Smooth muscle cell (in vitro differentiated cells): Measurements from ENCODE around the gene SLC12A8. TPM values are rescaled to one million over a fixed set of nuclear protein-coding genes. Genes with fewer than 3 reads are reported as not detected.
A peak's percentile ranks its signal among the peaks of the same experiment; 100 is the strongest.

Experiments
- DNase-seq: peaks from one replicate; lab custom pipeline; 2025; ENCODE audit not compliant: unreplicated experiment; lab: John Stamatoyannopoulos, UW
- H2AFZ ChIP-seq: fragments of 200-600 bp; sonication (generic); 2 replicates; pipeline ENCODE4 v1.6.0; 2016; ENCODE audit warnings: antibody characterized with exemption, low read depth, mild to moderate bottlenecking
- H3F3A ChIP-seq: fragments of 200-600 bp; sonication (generic); 2 replicates; pipeline ENCODE4 v1.6.0; 2017; ENCODE audit warnings: antibody characterized with exemption, low read depth
- H3K27ac ChIP-seq: fragments of 200-600 bp; sonication (generic); 2 replicates; pipeline ENCODE4 v1.5.1; 2016; ENCODE audit warnings: low read depth, mild to moderate bottlenecking
- H3K27me3 ChIP-seq: fragments of 200-600 bp; sonication (generic); 2 replicates; pipeline ENCODE4 v1.6.1; 2016; ENCODE audit warnings: low read depth, mild to moderate bottlenecking
- H3K36me3 ChIP-seq: fragments of 200-600 bp; sonication (generic); 2 replicates; pipeline ENCODE4 v1.5.1; 2016; ENCODE audit warnings: low read depth
- H3K4me1 ChIP-seq: fragments of 200-600 bp; sonication (generic); 2 replicates; pipeline ENCODE4 v1.5.1; 2016; ENCODE audit warnings: low read depth
- H3K4me2 ChIP-seq: fragments of 200-600 bp; sonication (generic); 2 replicates; pipeline ENCODE4 v1.6.0; 2016; ENCODE audit warnings: mild to moderate bottlenecking
- H3K4me3 ChIP-seq: fragments of 200-600 bp; sonication (generic); 2 replicates; pipeline ENCODE4 v1.5.1; 2016; ENCODE audit warnings: mild to moderate bottlenecking
- H3K79me2 ChIP-seq: fragments of 200-600 bp; sonication (generic); 2 replicates; pipeline ENCODE4 v1.6.0; 2016; ENCODE audit warnings: low read depth, mild to moderate bottlenecking
- H3K9ac ChIP-seq: fragments of 200-600 bp; sonication (generic); 2 replicates; pipeline ENCODE4 v1.6.0; 2016; ENCODE audit warnings: low read depth
- H3K9me3 ChIP-seq: fragments of 200-600 bp; sonication (generic); replicated peaks from 2 replicates; pipeline ENCODE4 v1.5.1; 2016; ENCODE audit warnings: low read depth
- H4K20me1 ChIP-seq: fragments of 200-600 bp; sonication (generic); 2 replicates; pipeline ENCODE4 v1.6.0; 2016; ENCODE audit warnings: low read depth
- WGBS: methylation state at CpG from one replicate; pipeline ENCODE4 v1.1.7; 2016; ENCODE audit warnings: low lambda C conversion rate; 5-methylcytosine and 5-hydroxymethylcytosine counted together
- polyA plus RNA-seq: library from polyadenylated mRNA; unstranded; fragments of >200 nt; fragmentation: Nextera tagmentation; extraction: Ambion mirVana; gene quantifications from 2 replicates; pipeline ENCODE4 v1.2.1, GENCODE V29; 2016
- total RNA-seq: library from RNA; depleted of rRNA; stranded (reverse); fragments of >200 nt; gene quantifications from 2 replicates; pipeline ENCODE4 v1.2.3, GENCODE V29; 2014
- TF ChIP-seq, protein P1 (sequence below): fragments of 200-600 bp; sonication (generic); IDR thresholded peaks from 2 replicates; pipeline ENCODE4 v1.5.1; 2017; ENCODE audit warnings: borderline replicate concordance, mild to moderate bottlenecking, antibody characterized with exemption; ENCODE audit not compliant: insufficient read depth, poor library complexity, severe bottlenecking

The SLC12A8 gene
- total and polyA plus RNA-seq, 2 experiments from 2014 or later, result 28.5 to 54.3 TPM

DNA sequence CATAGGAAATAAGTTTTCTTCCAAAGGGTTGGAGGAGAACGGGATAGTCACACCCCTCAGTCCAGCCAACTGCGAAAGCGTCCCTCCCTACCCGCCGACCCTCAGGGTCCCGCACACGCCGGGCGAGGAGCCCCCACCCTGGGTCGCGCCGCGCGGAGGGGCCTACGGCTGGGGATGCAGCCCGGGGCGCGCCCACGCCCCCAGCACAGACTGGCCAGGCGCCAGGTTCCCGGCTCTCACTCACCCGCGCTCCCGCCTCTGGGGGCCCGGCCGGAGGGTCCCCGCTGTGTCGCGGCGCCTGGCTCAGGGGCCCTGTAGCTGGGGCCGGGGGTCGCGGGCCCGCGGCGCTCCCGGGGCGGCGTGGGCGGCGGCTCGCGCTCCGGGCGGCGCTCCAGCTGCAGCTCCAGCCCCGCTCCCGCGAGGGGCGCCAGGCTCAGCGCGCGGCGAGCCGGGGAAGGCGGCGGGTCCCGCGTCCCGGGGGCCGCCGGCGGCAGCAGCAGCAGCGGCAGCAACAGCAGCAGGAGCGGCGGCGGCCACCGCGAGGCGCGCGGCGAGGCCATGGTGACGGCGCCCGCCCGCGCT lies 157.1 kb downstream of the SLC12A8 start:
- Histone ChIP-seq H2AFZ (no peak overlapping the region), H3K9me3 (no peaks in the 10 kb centered on the region), H3F3A (peaks cover 48% of the 10 kb centered on the region), H3K4me2 (peak overlapping the region; percentile 92), H3K27me3 (no peaks in the 10 kb centered on the region), H3K4me1 (peaks cover 48% of the 10 kb centered on the region), H3K79me2 (peaks cover 36% of the 10 kb centered on the region), H3K36me3 (no peaks in the 10 kb centered on the region), H3K27ac (peak overlapping the region; percentile 82), H4K20me1 (peaks cover 46% of the 10 kb centered on the region), H3K9ac (peak overlapping the region; percentile 67), H3K4me3 (peak overlapping the region; percentile 83)
- no peak for DNase-seq
- 2% methylated on average over 59 of the region's 78 CpGs for WGBS
- TF ChIP-seq, protein P1, sequence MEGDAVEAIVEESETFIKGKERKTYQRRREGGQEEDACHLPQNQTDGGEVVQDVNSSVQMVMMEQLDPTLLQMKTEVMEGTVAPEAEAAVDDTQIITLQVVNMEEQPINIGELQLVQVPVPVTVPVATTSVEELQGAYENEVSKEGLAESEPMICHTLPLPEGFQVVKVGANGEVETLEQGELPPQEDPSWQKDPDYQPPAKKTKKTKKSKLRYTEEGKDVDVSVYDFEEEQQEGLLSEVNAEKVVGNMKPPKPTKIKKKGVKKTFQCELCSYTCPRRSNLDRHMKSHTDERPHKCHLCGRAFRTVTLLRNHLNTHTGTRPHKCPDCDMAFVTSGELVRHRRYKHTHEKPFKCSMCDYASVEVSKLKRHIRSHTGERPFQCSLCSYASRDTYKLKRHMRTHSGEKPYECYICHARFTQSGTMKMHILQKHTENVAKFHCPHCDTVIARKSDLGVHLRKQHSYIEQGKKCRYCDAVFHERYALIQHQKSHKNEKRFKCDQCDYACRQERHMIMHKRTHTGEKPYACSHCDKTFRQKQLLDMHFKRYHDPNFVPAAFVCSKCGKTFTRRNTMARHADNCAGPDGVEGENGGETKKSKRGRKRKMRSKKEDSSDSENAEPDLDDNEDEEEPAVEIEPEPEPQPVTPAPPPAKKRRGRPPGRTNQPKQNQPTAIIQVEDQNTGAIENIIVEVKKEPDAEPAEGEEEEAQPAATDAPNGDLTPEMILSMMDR, result no peak

DNA sequence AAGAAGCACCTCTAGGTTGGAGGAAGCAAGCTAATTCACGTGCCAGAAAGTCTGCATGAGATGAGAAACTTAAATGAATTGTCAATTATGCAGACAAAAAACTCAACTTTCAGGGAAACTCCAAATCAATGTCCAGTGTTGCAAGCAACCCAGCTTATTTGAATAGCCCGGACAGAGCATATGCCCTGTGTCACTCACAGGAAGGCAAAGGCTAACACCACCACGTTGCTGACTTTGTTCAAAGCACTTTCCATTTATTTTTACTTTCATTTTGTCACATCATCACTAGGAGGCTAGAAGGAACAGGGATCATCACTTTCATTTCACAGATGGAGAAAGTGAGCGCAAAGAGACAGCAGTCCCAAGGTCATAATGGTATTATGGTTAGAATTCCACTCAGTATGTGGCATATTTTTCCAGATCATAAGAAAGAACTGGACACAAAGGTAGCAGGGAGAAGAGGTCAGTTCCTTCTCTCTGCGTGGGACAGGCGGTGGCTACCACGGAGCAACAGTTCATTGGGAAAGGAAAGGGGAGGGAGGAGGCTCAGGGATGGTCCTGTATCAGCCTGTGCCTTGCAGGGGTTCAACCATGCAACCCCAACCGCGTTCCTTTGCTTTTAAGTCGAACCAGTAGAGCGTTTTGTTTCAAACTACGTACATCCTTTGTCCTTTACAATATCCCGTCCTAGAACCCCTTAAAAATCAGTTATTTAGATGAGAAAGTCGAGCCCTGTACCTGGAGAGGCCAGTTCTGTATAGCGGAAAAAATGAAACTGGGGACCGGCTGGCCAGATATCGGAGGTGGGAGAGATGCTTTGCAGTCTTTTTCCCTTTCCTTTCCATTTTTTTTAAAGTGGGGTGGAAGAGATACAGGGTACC lies 157.9 kb downstream of the SLC12A8 start:
- Histone ChIP-seq H3K4me1 (peaks cover 52% of the 10 kb centered on the region), H3K27me3 (no peaks in the 10 kb centered on the region), H3K79me2 (peaks cover 43% of the 10 kb centered on the region), H3K4me2 (peak overlapping the region; percentile 92), H2AFZ (no peak overlapping the region), H4K20me1 (peaks cover 53% of the 10 kb centered on the region), H3K9ac (peak overlapping the region; percentile 67), H3K4me3 (peak overlapping the region; percentile 83), H3F3A (peaks cover 55% of the 10 kb centered on the region), H3K9me3 (no peaks in the 10 kb centered on the region), H3K27ac (peak overlapping the region; percentile 82), H3K36me3 (no peaks in the 10 kb centered on the region)
- no peak for DNase-seq
- WGBS, result 3% methylated on average over 17 of the region's 17 CpGs
- TF ChIP-seq, protein P1, result no peak

DNA sequence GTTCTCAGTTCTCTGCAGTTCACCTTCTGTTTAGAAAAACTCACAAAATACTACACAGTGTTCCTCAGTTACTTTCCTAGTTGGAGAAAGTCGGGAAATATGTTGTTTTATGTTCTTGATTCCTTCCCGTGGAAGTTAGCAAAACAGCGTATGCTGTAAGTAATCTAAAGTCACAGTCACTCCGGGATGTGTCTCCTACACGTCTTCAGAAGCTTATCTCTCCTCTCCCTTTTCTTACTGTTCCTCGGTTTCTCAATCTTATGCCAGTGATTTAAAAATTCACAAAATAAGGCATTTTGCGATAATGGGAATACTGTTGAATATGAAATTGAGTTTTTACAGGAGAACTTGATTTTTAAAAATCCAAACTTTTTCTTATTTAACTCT lies 158.5 kb downstream of the SLC12A8 start:
- Histone ChIP-seq H3K27ac (peak overlapping the region; percentile 82), H3K36me3 (no peaks in the 10 kb centered on the region), H3K79me2 (peaks cover 50% of the 10 kb centered on the region), H2AFZ (no peak overlapping the region), H3K4me3 (peak overlapping the region; percentile 83), H4K20me1 (peaks cover 59% of the 10 kb centered on the region), H3K27me3 (no peaks in the 10 kb centered on the region), H3F3A (peaks cover 57% of the 10 kb centered on the region), H3K9me3 (no peaks in the 10 kb centered on the region), H3K4me1 (peaks cover 52% of the 10 kb centered on the region), H3K4me2 (peak overlapping the region; percentile 92), H3K9ac (peak overlapping the region; percentile 67)
- no peak for DNase-seq
- WGBS, result 25% methylated on average over 7 of the region's 7 CpGs
- TF ChIP-seq, protein P1, result no peak
